Stimulated activated CD8-positive, alpha-beta memory T cell treated with anti-CD3 and anti-CD28 coated beads, Interleukin-4, amount 100 ng/mL, for 48 hours (primary cell): Measurements from ENCODE around the gene LTC4S.
"Not testable (repeated sequence)": the region's sequence is repeated elsewhere in the genome, so short reads cannot be mapped to it uniquely, and the experiment has no call there.

Source experiments
- DNase-seq: peaks from one replicate; pipeline ENCODE4 v3.0.0-alpha.2; 2020

Gene LTC4S

GRCh38 chr5:179771311-179771895 lies 22.4 kb upstream of the LTC4S start:
- DNase-seq, result no peak

GRCh38 chr5:179772351-179772750 lies 21.4 kb upstream of the LTC4S start:
- DNase-seq, result no peak

GRCh38 chr5:179773686-179774040 lies 20.1 kb upstream of the LTC4S start:
- DNase-seq, result no peak

- DNase-seq, result no peak
Observed at GRCh38 chr5:179774442-179774841, 19.3 kb upstream of the LTC4S start.

GRCh38 chr5:179776411-179776938 lies 17.3 kb upstream of the LTC4S start:
- no peak for DNase-seq

GRCh38 chr5:179777456-179777855 lies 16.3 kb upstream of the LTC4S start:
- DNase-seq, result no peak

GRCh38 chr5:179777909-179778308 lies 15.9 kb upstream of the LTC4S start:
- DNase-seq, result no peak

GRCh38 chr5:179778591-179778990 lies 15.2 kb upstream of the LTC4S start:
- no peak for DNase-seq

- DNase-seq, result no peak
Observed at GRCh38 chr5:179779826-179780225, 14.0 kb upstream of the LTC4S start.

GRCh38 chr5:179780362-179780761 lies 13.4 kb upstream of the LTC4S start:
- DNase-seq, result no peak

GRCh38 chr5:179781846-179782245 lies 11.9 kb upstream of the LTC4S start:
- no peak for DNase-seq

GRCh38 chr5:179783128-179783527 lies 10.7 kb upstream of the LTC4S start:
- DNase-seq, result no peak

GRCh38 chr5:179786861-179787260 lies 6.9 kb upstream of the LTC4S start:
- DNase-seq, result no peak

GRCh38 chr5:179788193-179788854 lies 5.5 kb upstream of the LTC4S start:
- DNase-seq, result no peak

GRCh38 chr5:179789278-179789677 lies 4.5 kb upstream of the LTC4S start:
- DNase-seq, result not testable (repeated sequence)

- DNase-seq, result no peak
Observed at GRCh38 chr5:179791881-179792611, 1.7 kb upstream of the LTC4S start.

GRCh38 chr5:179792612-179793467 lies 946 bp upstream of the LTC4S start:
- DNase-seq, result no peak

GRCh38 chr5:179794171-179794570 lies 385 bp downstream of the LTC4S start:
- no peak for DNase-seq

GRCh38 chr5:179794575-179794974 lies 789 bp downstream of the LTC4S start:
- no peak for DNase-seq

- DNase-seq, result no peak
Observed at GRCh38 chr5:179795049-179795862, 1.5 kb downstream of the LTC4S start.

- peak; percentile 79 for DNase-seq
Observed at GRCh38 chr5:179795863-179796833, 2.4 kb downstream of the LTC4S start.
